Measurements from ENCODE around the gene SLC4A1AP.

SLC4A1AP gene

DNA sequence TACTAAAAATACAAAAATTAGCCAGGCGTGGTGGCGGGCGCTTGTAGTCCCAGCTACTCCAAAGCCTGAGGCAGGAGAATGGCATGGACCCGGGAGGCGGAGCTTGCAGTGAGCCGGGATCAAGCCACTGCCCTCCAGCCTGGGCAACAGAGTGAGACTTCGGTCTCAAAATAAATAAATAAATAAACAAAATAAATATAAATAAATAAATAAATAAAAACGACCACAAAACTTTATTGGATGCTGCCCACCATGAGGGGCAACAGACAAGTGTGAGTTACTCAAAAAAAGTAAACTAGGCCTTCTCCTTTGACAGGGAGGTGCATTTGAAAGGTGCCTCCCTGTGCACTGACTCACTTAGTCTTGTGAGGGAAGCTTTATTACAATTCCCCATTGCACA lies 50.4 kb downstream of the SLC4A1AP start:
- DNase-seq (ENCODE audit: low read depth): no peak
- TF ChIP-seq, protein P1, sequence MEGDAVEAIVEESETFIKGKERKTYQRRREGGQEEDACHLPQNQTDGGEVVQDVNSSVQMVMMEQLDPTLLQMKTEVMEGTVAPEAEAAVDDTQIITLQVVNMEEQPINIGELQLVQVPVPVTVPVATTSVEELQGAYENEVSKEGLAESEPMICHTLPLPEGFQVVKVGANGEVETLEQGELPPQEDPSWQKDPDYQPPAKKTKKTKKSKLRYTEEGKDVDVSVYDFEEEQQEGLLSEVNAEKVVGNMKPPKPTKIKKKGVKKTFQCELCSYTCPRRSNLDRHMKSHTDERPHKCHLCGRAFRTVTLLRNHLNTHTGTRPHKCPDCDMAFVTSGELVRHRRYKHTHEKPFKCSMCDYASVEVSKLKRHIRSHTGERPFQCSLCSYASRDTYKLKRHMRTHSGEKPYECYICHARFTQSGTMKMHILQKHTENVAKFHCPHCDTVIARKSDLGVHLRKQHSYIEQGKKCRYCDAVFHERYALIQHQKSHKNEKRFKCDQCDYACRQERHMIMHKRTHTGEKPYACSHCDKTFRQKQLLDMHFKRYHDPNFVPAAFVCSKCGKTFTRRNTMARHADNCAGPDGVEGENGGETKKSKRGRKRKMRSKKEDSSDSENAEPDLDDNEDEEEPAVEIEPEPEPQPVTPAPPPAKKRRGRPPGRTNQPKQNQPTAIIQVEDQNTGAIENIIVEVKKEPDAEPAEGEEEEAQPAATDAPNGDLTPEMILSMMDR (IDR thresholded peaks at IDR 0.05; ENCODE audit: control insufficient read depth, extremely low read depth, insufficient read depth): no peak
- H3K4me3 ChIP-seq (ENCODE audit: low read depth, low read length): no peak overlapping the region

DNA sequence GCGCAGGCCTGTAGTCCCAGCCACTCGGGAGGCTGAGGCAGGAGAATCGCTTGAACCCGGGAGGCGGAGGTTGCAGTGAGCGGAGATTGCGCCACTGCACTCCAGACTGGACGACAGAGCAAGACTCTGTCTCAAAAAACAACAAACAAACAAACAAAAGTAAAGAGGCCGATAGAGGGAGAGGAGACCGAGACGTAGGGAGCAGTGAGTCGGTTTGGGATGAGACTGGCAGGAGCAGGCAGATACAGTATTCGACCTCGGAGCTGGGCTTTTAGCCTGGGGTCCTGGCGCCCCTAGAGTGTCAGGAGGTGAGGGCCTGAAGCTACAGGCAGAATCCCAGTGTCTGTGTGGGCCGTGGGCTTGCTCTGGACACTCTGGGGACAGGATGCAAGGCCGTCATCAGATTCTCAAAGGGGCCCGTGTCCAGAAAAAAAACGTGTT lies 51.2 kb downstream of the SLC4A1AP start:
- no peak overlapping the region for H3K4me3 ChIP-seq (ENCODE audit: low read depth, low read length)
- TF ChIP-seq, protein P1 (IDR thresholded peaks at IDR 0.05; ENCODE audit: control insufficient read depth, extremely low read depth, insufficient read depth): no peak
- no peak for DNase-seq (ENCODE audit: low read depth)

DNA sequence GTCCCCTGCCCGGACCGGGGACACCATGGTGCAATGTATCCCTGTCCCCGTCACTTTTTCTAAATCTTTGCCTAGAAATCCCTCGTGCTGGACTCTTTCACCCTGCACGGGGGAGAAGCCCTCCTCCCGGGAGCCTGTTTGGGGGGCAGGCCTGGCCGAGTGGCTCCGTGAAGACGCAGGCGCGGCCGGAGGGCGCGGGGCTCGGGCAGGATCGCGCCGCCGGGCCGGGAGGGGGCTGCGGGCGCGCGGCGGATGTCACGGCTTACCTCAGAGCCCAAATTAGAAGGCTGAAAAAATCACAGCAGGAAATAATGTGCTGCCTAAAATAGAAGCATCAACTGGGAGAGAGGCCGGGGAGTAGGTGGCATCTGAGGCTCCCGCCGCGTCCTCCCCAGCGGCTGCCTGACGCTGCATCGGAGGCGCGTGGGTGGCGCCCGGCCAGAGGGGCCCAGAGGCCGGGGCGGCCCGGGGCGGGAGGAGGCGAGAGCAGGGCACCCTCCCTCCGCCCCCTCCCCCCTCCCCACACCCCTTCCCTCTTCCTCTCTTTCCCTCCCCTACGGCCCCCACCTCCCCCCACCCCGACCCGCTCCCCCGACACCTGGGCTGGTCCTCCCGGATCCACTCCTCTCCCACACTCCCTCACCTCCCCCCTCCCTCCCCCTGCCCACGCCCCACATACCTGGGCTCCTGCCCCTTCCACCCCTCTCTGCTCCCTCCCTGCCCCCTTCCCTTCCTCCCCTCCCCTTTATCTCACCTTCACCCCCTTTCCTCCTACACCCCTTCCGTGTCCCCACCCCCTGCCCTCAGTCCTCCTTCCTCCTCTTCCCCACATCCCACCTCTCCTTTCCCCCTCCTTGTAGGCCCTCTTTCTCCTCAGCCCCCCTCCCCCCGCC lies 51.9 kb downstream of the SLC4A1AP start:
- DNase-seq (ENCODE audit: low read depth): no peak

DNA sequence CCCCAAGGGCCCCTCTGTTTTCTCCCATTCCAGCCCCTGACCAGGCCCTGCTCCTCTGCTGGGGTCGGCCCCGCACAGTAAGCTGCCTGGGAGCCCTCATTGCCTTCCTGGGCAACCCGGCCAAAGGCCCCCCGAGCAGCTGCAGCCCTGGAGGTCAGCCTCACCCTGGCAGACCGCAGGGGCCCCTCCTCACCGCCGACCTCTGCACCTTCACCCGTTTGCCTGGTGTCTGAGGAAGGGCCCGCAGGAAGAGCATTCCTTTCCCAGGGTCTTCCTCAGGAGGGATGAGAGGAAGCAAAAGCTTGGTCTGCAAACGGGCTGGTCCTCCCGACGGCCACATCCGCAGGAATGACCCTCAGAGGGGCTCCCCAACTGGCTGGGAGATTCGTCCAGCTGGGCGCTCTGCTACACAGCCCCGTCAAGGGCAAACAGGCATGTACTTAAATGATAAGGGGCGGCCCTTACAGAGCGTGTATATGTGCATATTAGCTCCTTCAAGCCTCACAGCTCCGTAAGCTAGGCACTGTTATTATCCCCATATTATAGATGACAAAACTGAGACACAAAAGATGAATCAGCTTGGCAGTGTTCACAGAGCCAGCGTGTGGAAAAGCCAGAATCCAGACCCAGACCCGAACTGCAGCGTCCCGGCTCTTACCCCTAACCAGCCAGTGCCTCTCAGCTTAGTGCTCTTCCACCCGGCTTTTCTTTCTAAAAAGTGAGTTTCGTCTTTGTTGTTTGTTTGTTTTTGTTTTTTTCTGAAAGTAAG lies 52.8 kb downstream of the SLC4A1AP start:
- TF ChIP-seq, protein P1 (IDR thresholded peaks at IDR 0.05; ENCODE audit: control insufficient read depth, extremely low read depth, insufficient read depth): no peak
- no peak overlapping the region for H3K4me3 ChIP-seq (ENCODE audit: low read depth, low read length)
- no peak for DNase-seq (ENCODE audit: low read depth)

More for the DNA sequence above, 51.9 kb downstream of the SLC4A1AP start:
- no peak overlapping the region for H3K4me3 ChIP-seq (ENCODE audit: low read depth, low read length)
- TF ChIP-seq, protein P1 (IDR thresholded peaks at IDR 0.05; ENCODE audit: control insufficient read depth, extremely low read depth, insufficient read depth): no peak

DNA sequence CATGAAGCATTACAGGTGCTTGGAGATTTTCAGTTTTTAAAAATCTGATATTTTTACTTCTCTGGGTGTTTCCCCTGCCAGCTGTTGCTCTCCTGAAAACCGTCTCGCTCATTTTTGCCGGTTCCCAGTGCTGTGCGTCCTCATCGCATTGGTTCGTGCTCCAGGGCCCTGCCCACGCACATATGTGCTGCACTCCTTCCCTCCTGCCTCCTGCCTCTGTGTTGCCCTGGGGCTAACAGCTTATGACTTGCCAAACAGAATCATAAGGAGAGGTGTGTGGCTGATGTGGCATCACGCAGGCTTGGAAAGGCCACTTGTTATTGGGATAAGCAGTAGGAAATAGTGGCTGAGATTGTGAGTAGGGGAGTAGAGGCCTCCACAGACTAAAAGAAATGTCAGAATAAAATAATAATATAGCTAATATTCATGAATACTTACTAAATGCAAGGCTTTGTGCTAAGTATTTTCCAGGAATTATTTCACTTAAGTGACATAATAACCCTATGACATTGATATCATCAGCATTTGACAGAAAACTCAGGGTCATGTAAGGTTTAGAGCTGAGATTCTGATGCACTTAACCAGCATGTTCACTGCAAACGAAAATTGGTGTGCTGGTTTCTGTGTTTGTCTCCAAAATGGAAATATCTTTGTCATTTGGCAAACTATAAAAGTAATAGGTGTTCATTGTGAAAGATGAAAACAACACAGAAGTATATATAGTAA lies 53.5 kb downstream of the SLC4A1AP start:
- TF ChIP-seq, protein P1 (IDR thresholded peaks at IDR 0.05; ENCODE audit: control insufficient read depth, extremely low read depth, insufficient read depth): no peak
- H3K4me3 ChIP-seq (ENCODE audit: low read depth, low read length): no peak overlapping the region
- no peak for DNase-seq (ENCODE audit: low read depth)

DNA sequence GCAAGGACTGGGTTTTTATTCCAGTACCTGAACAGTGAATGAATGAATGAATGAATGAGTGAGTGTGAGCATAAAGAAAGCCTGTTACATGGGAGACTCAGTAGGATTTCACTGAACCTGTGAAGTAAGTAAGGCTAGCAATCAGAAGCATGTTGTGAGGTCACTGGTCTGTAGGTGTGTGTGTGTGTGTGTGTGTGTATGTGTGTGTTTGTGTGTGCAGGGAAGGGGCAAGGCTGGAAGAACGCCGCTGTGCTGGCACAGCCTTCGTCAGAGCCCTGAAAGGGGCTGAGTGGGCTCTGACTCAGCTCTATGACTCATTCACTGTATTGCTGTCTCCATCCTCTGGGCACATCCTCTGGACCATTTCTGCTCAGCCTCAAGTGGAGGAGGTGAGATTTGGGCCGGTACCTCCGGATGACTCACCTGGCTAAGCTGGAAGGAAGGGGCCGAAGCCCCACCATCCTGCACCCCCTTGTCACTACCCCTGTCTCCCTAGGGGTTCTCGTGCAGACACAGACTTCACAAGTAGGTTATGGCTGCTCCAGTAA lies 56.4 kb downstream of the SLC4A1AP start:
- H3K4me3 ChIP-seq (ENCODE audit: low read depth, low read length): no peak overlapping the region
- DNase-seq (ENCODE audit: low read depth): no peak
- TF ChIP-seq, protein P1 (IDR thresholded peaks at IDR 0.05; ENCODE audit: control insufficient read depth, extremely low read depth, insufficient read depth): no peak

All from LNCaP clone FGC (cell line).